NCI-H2196 (cell line): ENCODE measurements around the gene HERC2.
"Not testable (repeated sequence)": the region's sequence is repeated elsewhere in the genome, so short reads cannot be mapped to it uniquely, and the experiment has no call there.

ENCODE experiments used
- DNase-seq: peaks from one replicate; lab custom pipeline; 2025; ENCODE audit not compliant: unreplicated experiment; lab: John Stamatoyannopoulos, UW

Gene HERC2

GRCh38 chr15:28185148-28185895 lies 136.7 kb downstream of the HERC2 start:
- DNase-seq: no peak

GRCh38 chr15:28184166-28184565 lies 137.8 kb downstream of the HERC2 start:
- DNase-seq: no peak

DNA sequence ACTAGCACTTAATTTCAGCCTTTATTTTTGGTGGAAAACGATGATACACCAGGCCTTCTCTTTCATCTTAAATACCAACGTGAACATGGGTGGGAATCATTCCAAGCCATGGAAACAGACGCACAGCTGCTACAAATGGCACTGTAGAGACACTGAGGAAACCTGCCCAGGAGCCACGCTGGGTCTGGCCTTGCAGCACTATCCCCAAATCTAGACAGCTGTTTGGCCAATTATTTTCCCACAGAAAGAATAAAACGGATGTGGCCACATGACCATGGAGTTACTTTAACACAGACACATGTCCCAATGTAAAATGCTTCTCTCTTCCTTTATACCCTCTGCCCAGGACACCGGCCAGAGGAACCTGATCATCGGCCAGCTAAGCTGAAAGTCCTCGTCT lies 139.2 kb downstream of the HERC2 start:
- DNase-seq: no peak

DNA sequence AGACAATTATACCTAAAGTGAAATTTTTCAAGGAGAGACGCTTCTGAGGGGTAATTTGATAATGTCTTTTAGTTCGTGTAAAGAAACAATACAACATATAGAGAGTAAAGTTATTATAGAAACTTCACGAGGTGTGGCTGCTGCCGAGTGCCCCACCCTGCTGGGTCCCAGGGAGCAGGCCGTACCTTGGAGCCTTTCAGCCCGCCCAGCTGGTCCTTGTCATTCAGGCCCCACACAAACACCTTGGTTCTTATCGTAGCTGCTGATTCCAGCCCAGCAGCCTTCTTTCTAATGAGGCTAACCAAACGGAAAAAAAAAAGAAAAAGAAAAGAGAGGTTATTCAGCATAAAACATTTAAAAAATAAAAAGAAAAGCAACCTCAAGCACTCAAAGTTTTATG lies 139.8 kb downstream of the HERC2 start:
- no peak for DNase-seq

DNA sequence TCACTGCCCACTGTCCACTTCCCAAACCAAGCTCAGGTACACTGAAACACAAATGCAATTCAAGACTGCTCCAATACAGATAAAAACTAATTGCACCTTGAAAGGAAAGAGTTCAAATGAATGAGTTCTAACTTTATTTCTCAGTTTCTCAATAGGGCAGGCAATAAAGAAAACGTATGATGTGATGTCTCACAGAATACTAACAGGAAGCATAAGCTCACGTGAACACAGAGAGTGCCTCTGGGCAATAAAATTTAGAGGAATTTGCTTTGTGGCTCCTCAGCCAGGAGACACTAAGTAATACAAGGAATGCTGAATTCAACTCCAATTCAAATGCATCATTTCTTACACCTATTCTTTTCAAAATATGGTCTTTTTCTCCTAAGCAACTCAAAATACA lies 140.6 kb downstream of the HERC2 start:
- DNase-seq: no peak

- DNase-seq: no peak
Measured at GRCh38 chr15:28179270-28179669, 142.7 kb downstream of the HERC2 start.

GRCh38 chr15:28178727-28179126 lies 143.3 kb downstream of the HERC2 start:
- DNase-seq: no peak

- no peak for DNase-seq
Measured at GRCh38 chr15:28178290-28178689, 143.7 kb downstream of the HERC2 start.

- DNase-seq: no peak
Measured at GRCh38 chr15:28169366-28169765, 152.6 kb downstream of the HERC2 start.

DNA sequence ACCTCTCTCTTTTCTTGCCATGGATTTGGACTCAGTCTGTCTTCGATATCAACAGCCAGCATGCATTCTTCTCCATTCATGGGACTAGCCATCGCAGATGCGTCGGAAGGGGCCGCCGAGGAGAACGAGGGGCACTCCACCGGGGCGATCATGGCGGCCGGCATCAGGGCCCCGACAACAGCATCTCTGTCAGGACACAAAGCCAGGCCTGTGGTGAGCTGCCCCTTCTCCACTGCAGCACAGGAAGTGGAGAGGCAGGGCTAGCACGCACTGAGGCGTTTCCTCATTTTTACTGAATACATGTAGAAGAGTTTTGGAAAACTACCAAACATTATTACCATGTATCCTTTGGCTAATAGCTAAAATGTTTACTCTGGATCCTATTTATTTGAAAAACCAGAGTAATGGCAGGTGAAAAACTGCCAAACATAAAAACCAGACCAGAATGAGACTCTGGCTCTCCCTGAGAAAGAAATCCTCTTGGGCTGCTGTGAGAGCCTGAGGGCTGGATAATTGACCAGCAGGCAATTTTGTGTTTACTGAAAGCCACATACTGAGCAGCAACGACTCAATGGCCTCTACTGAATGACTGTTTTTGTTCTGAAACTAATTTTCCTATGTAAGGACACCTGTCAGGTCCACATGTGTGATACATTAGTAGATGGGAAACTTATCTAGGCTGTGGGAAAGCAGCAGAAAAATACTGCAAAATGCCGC lies 153.4 kb downstream of the HERC2 start:
- DNase-seq: not testable (repeated sequence)

DNA sequence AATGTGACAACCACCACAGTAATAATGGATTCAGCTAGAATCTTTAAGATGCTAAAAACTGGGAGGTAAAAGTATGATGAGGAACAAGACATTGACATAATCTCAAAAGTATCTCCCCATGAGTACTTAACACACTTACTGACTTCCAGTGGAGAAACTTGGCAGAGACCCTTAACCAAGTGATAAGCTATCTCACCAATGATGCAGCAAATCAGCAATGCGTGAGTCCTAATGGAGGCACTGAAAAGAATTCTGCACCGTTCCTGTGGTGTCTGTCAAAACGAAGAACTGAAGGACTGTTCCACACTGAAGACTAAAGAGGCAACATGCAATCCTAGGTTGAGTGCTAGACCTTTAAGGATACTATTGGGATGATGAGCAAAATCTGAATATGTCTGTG lies 154.9 kb downstream of the HERC2 start:
- DNase-seq: no peak

DNA sequence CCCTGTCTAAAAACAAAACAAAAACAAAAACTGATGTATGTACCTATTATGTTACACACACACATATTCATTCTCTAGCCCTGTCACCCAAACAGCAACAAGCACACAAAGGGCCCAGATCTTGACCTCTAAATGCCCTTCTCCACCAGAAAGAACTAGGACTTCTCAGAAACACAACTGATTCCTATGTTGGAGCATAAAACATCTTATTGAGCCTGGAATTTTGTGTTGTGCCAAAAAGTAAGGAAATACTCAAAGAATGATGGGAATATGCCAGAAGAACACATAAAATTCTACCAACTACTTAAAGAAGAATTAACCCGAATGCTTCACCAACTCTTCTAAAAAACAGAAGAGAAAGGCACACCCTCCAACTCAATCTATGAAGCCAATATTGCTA lies 156.2 kb downstream of the HERC2 start:
- no peak for DNase-seq

- DNase-seq: no peak
Measured at GRCh38 chr15:28164876-28165275, 157.1 kb downstream of the HERC2 start.

DNA sequence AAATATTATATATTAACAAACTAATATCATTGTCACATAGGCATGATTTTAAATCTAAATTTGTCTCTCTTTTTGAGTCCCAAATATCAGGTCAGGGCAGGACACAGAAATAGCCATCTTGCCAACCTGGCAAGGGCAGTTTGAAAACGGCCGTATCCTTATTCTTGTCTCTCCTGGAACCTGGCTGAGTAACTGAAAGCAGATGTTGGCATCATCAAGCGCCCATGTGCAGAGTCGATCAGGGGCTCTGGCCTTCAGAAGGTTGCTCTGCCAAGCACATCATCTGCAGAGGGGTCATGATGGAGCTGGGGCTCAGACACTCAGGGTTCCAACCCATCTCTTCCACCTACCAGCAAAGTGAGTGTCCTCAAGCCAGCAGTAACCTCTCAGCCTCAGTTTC lies 167.7 kb downstream of the HERC2 start:
- no peak for DNase-seq

GRCh38 chr15:28153492-28154119 lies 168.4 kb downstream of the HERC2 start:
- DNase-seq: no peak

DNA sequence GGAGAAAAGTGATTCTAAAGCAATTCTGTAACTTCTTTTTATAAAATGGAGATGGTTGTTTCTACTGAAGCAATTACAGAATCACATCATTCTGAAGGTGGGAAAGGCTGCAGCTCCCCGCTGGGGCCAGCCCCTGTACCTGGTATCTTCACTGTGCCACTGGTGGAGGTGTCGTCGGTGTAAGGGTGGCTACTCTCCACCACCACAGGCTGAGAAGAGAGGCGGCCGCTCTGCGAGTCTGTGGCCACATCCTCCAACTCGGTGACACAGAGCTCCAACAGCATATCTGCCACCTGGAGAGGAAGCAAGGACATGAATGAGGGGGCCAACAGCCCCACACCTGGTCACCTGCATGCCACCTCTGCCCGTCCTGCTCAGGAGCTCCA lies 169.4 kb downstream of the HERC2 start:
- DNase-seq: not testable (repeated sequence)

GRCh38 chr15:28151864-28152537 lies 170.0 kb downstream of the HERC2 start:
- not testable (repeated sequence) for DNase-seq

- DNase-seq: no peak
Measured at GRCh38 chr15:28147801-28148200, 174.2 kb downstream of the HERC2 start.

DNA sequence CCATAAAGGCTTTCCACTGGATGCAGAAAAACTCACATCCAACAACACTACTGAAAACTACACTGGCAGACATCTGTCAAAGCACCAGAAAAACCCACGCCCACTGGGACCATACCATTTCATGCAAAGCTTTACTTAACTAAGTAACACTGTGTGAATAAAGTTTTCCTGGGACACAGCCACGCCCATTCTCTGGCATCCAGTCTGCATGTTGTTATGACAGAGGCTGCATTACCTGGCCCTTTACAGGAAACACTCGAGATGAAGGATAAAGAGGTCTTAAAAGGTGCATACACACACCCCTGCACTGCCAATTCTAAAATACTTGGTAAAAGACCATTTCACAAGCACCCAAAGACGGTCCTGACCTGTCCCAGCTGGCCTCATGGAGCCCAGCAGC lies 176.6 kb downstream of the HERC2 start:
- DNase-seq: not testable (repeated sequence)

GRCh38 chr15:28140062-28140461 lies 181.9 kb downstream of the HERC2 start:
- DNase-seq: no peak

- DNase-seq: not testable (repeated sequence)
Measured at GRCh38 chr15:28137408-28138039, 184.5 kb downstream of the HERC2 start.
